Renal cortex interstitium (tissue), 11 donors: ENCODE data around the gene GRHPR. TPM values are rescaled to one million over a fixed set of nuclear protein-coding genes. Genes with fewer than 3 reads are reported as not detected.
A peak's percentile ranks its signal among the peaks of the same experiment; 100 is the strongest.
"Not testable (repeated sequence)": the region's sequence is repeated elsewhere in the genome, so short reads cannot be mapped to it uniquely, and the experiment has no call there.

Experiments used
- DNase-seq, 11 donors: peaks; one replicate each; pipeline ENCODE4 v3.0.0-alpha.2; 2013; ENCODE audit warnings: low read depth in 9 of 11, low spot score in 4 of 11; ENCODE audit errors: extremely low read depth in 1 of 11
- polyA plus RNA-seq, 3 donors: library from polyadenylated mRNA; unstranded; fragments of 120-200 nt; gene quantifications; one replicate each; pipeline ENCODE4 v1.2.1, GENCODE V29; 2013; ENCODE audit not compliant: insufficient read length in 3 of 3

GRHPR gene
- polyA plus RNA-seq, 3 donors: 120 to 142 (median 135) TPM

GRCh38 chr9:37414503-37414943 lies 8.0 kb upstream of the GRHPR start:
- no peak for DNase-seq

- peak; percentile 42 to 80 (median 68) for DNase-seq
Measured at GRCh38 chr9:37415011-37415719, 7.3 kb upstream of the GRHPR start.

GRCh38 chr9:37417252-37417803 lies 5.2 kb upstream of the GRHPR start:
- no peak for DNase-seq

- no peak for DNase-seq
Measured at GRCh38 chr9:37417857-37418618, 4.5 kb upstream of the GRHPR start.

GRCh38 chr9:37419204-37419603 lies 3.3 kb upstream of the GRHPR start:
- DNase-seq: no peak

- no peak for DNase-seq
Measured at GRCh38 chr9:37420271-37421215, 2.0 kb upstream of the GRHPR start.

- no peak for DNase-seq
Measured at GRCh38 chr9:37421914-37422288, 595 bp upstream of the GRHPR start.

- DNase-seq: no peak
Measured at GRCh38 chr9:37423508-37423907, 1.0 kb downstream of the GRHPR start.

- DNase-seq: no peak
Measured at GRCh38 chr9:37424204-37424685, 1.7 kb downstream of the GRHPR start.

GRCh38 chr9:37424686-37425297 lies 2.3 kb downstream of the GRHPR start:
- DNase-seq: no peak

- no peak for DNase-seq
Measured at GRCh38 chr9:37425298-37425752, 2.8 kb downstream of the GRHPR start.

- not testable (repeated sequence) for DNase-seq
Measured at GRCh38 chr9:37426431-37426830, 3.9 kb downstream of the GRHPR start.

- no peak for DNase-seq
Measured at GRCh38 chr9:37426846-37427245, 4.3 kb downstream of the GRHPR start.

GRCh38 chr9:37428345-37428744 lies 5.8 kb downstream of the GRHPR start:
- no peak for DNase-seq

GRCh38 chr9:37429441-37430285 lies 7.2 kb downstream of the GRHPR start:
- no peak for DNase-seq

GRCh38 chr9:37430841-37431597 lies 8.5 kb downstream of the GRHPR start:
- DNase-seq: no peak

GRCh38 chr9:37432020-37432419 lies 9.5 kb downstream of the GRHPR start:
- DNase-seq: no peak
